K562 (cell line): ENCODE results near the gene CPLX3. TPM values are rescaled to one million over a fixed set of nuclear protein-coding genes. Genes with fewer than 3 reads are reported as not detected.

Experiments
- HNRNPK ChIP-seq: fragments of 200-400 bp; formaldehyde crosslinking; IDR thresholded peaks from one replicate; pipeline ENCODE4 v1.6.1; 2018; ENCODE audit warnings: mild to moderate bottlenecking, low read depth, low read length; ENCODE audit not compliant: poor library complexity, severe bottlenecking
- ZFP36 ChIP-seq: fragments of 150-350 bp; IDR thresholded peaks from 2 replicates; pipeline ENCODE4 v1.6.1; 2018; ENCODE audit warnings: low read length, low read depth; ENCODE audit not compliant: partially characterized antibody
- ZNF165 ChIP-seq: fragments of 250-450 bp; sonication (Bioruptor Pico); IDR thresholded peaks from 2 replicates; pipeline ENCODE4 v1.4.0; 2020; ENCODE audit warnings: borderline replicate concordance
- polyA plus RNA-seq, 8 experiments: library from polyadenylated mRNA; depleted of rRNA in 4 of 8; stranded (reverse) in 5 of 8; unstranded in 3 of 8; fragments of >200 nt; fragmentation: Nextera tagmentation in 2 of 8; fragmentation: Illumina TruSeq in 1 of 8; extraction: Ambion mirVana in 2 of 8; extraction: Trizol in 1 of 8; gene quantifications; 2 replicates each; pipeline versions ENCODE4 v1.2.1 to v1.2.3, GENCODE V29; 2011 to 2014; ENCODE audit warnings: inconsistent platforms in 1 of 8, missing spikeins in 1 of 8
- total RNA-seq, 7 experiments: library from RNA; depleted of rRNA in 6 of 7; stranded (reverse); fragments of >200 nt in 6 of 7; fragmentation: Illumina TruSeq in 2 of 7; extraction: Trizol in 2 of 7; gene quantifications; 2 replicates each; pipeline versions ENCODE4 v1.2.1 to v1.2.3, GENCODE V29; 2011 to 2021; ENCODE audit warnings: low replicate concordance in 1 of 7
- TF ChIP-seq, protein P1 (sequence below): fragments of 250-450 bp; sonication (Bioruptor Pico); IDR thresholded peaks from 2 replicates; pipeline ENCODE4 v1.4.0; 2020; ENCODE audit warnings: mild to moderate bottlenecking, moderate library complexity
- TF ChIP-seq, protein P2 (sequence below): sonication (generic); formaldehyde crosslinking; IDR thresholded peaks from 2 replicates; pipeline ENCODE4 v1.4.0; 2020; ENCODE audit warnings: mild to moderate bottlenecking, missing genetic modification reagents

Gene CPLX3
- total and polyA plus RNA-seq, 9 of the 15 experiments (the other 6 are each of a cell fraction or from before 2014, with no cell fraction given), result not detected

DNA sequence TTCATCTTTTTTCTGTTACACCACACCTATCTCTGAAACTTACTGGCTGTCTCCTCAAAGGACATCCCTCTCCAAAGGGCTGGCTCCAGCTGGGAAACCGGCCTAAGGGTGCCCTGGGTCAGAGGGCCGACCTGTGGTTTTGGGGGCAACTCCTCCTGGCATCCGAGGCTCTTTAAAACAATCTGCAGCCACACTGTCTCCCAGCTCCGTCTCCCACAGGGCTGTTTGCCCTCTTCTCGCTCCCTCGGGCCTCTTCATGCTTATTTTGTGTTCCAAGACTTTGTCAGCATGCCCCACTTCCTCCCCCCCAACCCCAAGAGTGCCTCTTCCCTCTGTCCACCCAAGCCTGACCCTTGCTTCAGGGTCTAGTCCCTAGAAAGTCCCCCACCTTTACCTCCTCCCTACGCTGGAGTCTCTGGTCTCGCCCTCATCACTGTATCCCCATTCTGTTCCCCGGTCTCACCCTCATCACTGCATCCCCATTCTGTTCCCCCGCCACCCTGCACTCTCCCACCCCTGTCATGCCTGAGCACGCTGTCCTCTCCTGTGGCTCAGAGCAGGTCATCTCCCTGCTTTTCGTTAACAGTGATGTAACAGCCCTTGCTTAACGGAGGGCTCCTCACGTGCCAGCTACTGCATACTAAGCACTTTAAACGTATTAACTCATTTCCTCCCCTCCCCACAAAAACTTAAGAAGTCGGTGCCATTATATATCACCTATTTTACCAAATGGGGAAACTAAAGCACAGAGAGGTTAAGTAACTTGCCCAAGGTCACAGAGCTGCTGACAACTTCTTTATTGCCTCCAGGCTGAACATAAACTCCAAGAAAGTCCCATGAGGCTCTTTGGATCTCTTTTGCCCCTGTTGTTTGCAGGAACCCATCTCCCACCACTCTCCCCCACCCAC, 45.6 kb upstream of the CPLX3 start (continued):
- no peak for TF ChIP-seq HNRNPK
- TF ChIP-seq, protein P1, sequence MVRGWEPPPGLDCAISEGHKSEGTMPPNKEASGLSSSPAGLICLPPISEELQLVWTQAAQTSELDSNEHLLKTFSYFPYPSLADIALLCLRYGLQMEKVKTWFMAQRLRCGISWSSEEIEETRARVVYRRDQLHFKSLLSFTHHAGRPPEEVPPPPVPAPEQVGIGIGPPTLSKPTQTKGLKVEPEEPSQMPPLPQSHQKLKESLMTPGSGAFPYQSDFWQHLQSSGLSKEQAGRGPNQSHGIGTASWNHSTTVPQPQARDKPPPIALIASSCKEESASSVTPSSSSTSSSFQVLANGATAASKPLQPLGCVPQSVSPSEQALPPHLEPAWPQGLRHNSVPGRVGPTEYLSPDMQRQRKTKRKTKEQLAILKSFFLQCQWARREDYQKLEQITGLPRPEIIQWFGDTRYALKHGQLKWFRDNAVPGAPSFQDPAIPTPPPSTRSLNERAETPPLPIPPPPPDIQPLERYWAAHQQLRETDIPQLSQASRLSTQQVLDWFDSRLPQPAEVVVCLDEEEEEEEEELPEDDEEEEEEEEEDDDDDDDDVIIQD (CRISPR knock-in tag), result no peak
- TF ChIP-seq, protein P2, sequence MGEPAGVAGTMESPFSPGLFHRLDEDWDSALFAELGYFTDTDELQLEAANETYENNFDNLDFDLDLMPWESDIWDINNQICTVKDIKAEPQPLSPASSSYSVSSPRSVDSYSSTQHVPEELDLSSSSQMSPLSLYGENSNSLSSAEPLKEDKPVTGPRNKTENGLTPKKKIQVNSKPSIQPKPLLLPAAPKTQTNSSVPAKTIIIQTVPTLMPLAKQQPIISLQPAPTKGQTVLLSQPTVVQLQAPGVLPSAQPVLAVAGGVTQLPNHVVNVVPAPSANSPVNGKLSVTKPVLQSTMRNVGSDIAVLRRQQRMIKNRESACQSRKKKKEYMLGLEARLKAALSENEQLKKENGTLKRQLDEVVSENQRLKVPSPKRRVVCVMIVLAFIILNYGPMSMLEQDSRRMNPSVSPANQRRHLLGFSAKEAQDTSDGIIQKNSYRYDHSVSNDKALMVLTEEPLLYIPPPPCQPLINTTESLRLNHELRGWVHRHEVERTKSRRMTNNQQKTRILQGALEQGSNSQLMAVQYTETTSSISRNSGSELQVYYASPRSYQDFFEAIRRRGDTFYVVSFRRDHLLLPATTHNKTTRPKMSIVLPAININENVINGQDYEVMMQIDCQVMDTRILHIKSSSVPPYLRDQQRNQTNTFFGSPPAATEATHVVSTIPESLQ (CRISPR knock-in tag), result no peak
- peak; percentile 69 for TF ChIP-seq ZFP36
- no peak for TF ChIP-seq ZNF165 (CRISPR knock-in tag)
- TF ChIP-seq, all 486 proteins: peak for 10
